PC-9 (cell line): ENCODE data around the gene IGFBP7. TPM values are rescaled to one million over a fixed set of nuclear protein-coding genes. Genes with fewer than 3 reads are reported as not detected.

Experiments
- BruUV-seq: library from RNA; stranded (reverse); fragments of 400-500 nt; replicated peaks from 2 replicates; lab custom pipeline; 2021; lab: Mats Ljungman, UMichigan
- CTCF ChIA-PET: fragments of 300-600 bp; sonication (Branson Sonifier 250); formaldehyde crosslinking; loops from one replicate; lab custom pipeline; 2022; ENCODE audit warnings: antibody characterized with exemption; lab: Charles Lee
- POLR2A ChIA-PET: fragments of 300-600 bp; sonication (Branson Sonifier 250); formaldehyde crosslinking; loops from one replicate; lab custom pipeline; 2022; ENCODE audit warnings: antibody characterized with exemption; ENCODE audit not compliant: unreplicated experiment; lab: Charles Lee
- DNase-seq, 2 experiments: peaks; one replicate each; pipeline versions ENCODE4 v3.0.0 to v3.0.0-alpha.2; 2015 to 2022; ENCODE audit warnings: mixed read lengths in 1 of 2
- H2AFZ ChIP-seq: fragments of 200-600 bp; sonication (generic); 2 replicates; pipeline ENCODE4 v1.8.1; 2017; ENCODE audit warnings: antibody characterized with exemption
- H3F3A ChIP-seq: fragments of 200-600 bp; sonication (generic); 2 replicates; pipeline ENCODE4 v1.8.1; 2017; ENCODE audit warnings: antibody characterized with exemption, mild to moderate bottlenecking, low read depth; ENCODE audit not compliant: insufficient read depth
- H3K27ac ChIP-seq: fragments of 200-600 bp; sonication (generic); 2 replicates; pipeline ENCODE4 v1.6.1; 2016; ENCODE audit warnings: mixed run types
- H3K27me3 ChIP-seq: fragments of 200-600 bp; sonication (generic); 2 replicates; pipeline ENCODE4 v1.6.1; 2016; ENCODE audit warnings: low read depth, mixed run types; ENCODE audit not compliant: insufficient read depth
- H3K36me3 ChIP-seq: fragments of 200-600 bp; sonication (generic); 2 replicates; pipeline ENCODE4 v1.6.1; 2016; ENCODE audit warnings: low read depth, mixed run types
- H3K4me1 ChIP-seq: fragments of 200-600 bp; sonication (generic); replicated peaks from 2 replicates; pipeline ENCODE4 v1.6.1; 2016; ENCODE audit warnings: mixed run types; ENCODE audit not compliant: insufficient read depth
- H3K4me2 ChIP-seq: fragments of 200-600 bp; sonication (generic); 2 replicates; pipeline ENCODE4 v1.6.1; 2017; ENCODE audit warnings: mixed run types
- H3K4me3 ChIP-seq: fragments of 200-600 bp; sonication (generic); 2 replicates; pipeline ENCODE4 v1.6.1; 2016; ENCODE audit warnings: mixed run types
- H3K79me2 ChIP-seq: fragments of 200-600 bp; sonication (generic); 2 replicates; pipeline ENCODE4 v1.6.1; 2017; ENCODE audit warnings: low read depth, mixed run types
- H3K9me2 ChIP-seq: fragments of 200-600 bp; sonication (generic); 2 replicates; pipeline ENCODE4 v1.8.1; 2017; ENCODE audit warnings: mild to moderate bottlenecking; ENCODE audit not compliant: insufficient read depth
- H3K9me3 ChIP-seq: fragments of 200-600 bp; sonication (generic); 2 replicates; pipeline ENCODE4 v1.8.1; 2016; ENCODE audit warnings: low read depth; ENCODE audit not compliant: insufficient read depth
- H4K20me1 ChIP-seq: fragments of 200-600 bp; sonication (generic); 2 replicates; pipeline ENCODE4 v1.8.1; 2017; ENCODE audit not compliant: insufficient read depth
- CTCF ChIP-seq: fragments of 200-600 bp; sonication (generic); conservative IDR thresholded peaks from 2 replicates; pipeline ENCODE4 v1.6.1; 2017; ENCODE audit warnings: mixed run types, antibody characterized with exemption, mild to moderate bottlenecking, moderate library complexity
- EZH2 ChIP-seq: fragments of 200-600 bp; sonication (generic); IDR thresholded peaks from 2 replicates; pipeline ENCODE4 v1.8.0; 2017; ENCODE audit warnings: antibody characterized with exemption, low read depth
- intact Hi-C: fragments of 100-400 bp; cut with micrococcal nuclease; formaldehyde crosslinking; loops from one replicate; pipeline ENCODE4 v1.10.0; 2022; ENCODE audit not compliant: unreplicated experiment
- total RNA-seq: library from RNA; stranded (reverse); gene quantifications from 2 replicates; pipeline ENCODE4 v1.2.3, GENCODE V29; 2021

The IGFBP7 gene
- total RNA-seq, 1 experiment from 2014 or later: 127 TPM

GRCh38 chr4:57154926-57155325 is 44.7 kb upstream of the IGFBP7 start:
- Histone ChIP-seq H2AFZ (no peak overlapping the region), H3K27ac (no peak overlapping the region), H3K79me2 (no peaks in the 10 kb centered on the region), H3K27me3 (no peaks in the 10 kb centered on the region), H3K36me3 (no peaks in the 10 kb centered on the region), H3F3A (no peaks in the 10 kb centered on the region), H3K9me2 (no peaks in the 10 kb centered on the region), H3K4me3 (no peak overlapping the region), H4K20me1 (no peaks in the 10 kb centered on the region), H3K9me3 (no peaks in the 10 kb centered on the region), H3K4me2 (no peak overlapping the region), H3K4me1 (no peaks in the 10 kb centered on the region)
- CTCF ChIA-PET: no interaction called here
- intact Hi-C loops: no loop called here
- POLR2A ChIA-PET: no interaction called here
- BruUV-seq: no TSS peak
- DNase-seq: no peak
- TF ChIP-seq EZH2: no peak
- TF ChIP-seq CTCF: no peak

DNA sequence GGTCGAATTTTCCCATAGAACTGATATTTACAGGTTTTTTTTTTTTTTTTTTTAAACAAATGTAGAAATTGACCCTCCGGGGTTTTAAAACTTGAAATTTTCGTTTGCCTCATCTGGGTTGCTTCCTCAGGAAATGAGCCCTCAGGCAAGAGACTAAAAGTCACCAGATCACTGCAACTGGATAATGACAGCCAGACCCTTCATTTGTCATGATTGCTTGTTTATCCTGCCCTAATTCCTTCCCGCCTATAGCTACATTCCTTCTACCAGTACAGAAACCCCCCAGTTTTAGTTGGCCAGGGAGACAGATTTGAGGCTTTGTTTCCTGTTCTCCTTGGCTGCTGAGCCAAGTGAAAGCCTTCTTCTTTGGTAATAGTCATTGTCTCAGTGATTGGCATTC is 44.0 kb upstream of the IGFBP7 start:
- Histone ChIP-seq H3K4me3 (no peak overlapping the region), H3K27ac (no peak overlapping the region), H2AFZ (no peak overlapping the region), H3K27me3 (no peaks in the 10 kb centered on the region), H3K79me2 (no peaks in the 10 kb centered on the region), H3F3A (no peaks in the 10 kb centered on the region), H3K4me2 (no peak overlapping the region), H4K20me1 (no peaks in the 10 kb centered on the region), H3K9me3 (no peaks in the 10 kb centered on the region), H3K4me1 (no peaks in the 10 kb centered on the region), H3K36me3 (no peaks in the 10 kb centered on the region), H3K9me2 (no peaks in the 10 kb centered on the region)
- CTCF ChIA-PET: no interaction called here
- POLR2A ChIA-PET: no interaction called here
- intact Hi-C loops: no loop called here
- BruUV-seq: no TSS peak
- TF ChIP-seq EZH2: no peak
- no peak for TF ChIP-seq CTCF
- no peak for DNase-seq

DNA sequence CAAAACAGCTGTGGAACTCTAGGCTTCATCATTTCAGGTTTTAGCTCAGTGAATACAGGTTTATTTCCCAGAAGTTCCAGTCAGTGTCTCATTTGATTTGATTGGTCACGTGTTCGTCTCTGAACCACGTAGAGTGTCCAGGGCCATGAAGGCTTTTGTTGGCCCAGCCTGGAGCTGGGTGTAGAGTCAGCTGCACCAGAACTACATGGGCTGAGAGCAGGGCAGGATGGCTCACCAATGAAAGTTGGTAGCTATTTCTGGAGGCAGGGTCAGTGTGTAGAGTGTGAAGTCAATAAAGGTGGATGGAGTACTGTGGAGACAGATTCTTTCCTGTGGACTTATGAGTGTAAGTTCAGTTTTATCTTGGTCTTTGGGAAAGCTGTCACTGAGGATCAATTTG is 43.0 kb upstream of the IGFBP7 start:
- no TSS peak for BruUV-seq
- Histone ChIP-seq H3K4me3 (no peak overlapping the region), H3K9me2 (no peaks in the 10 kb centered on the region), H3K9me3 (no peaks in the 10 kb centered on the region), H3K4me1 (no peaks in the 10 kb centered on the region), H3K36me3 (no peaks in the 10 kb centered on the region), H4K20me1 (no peaks in the 10 kb centered on the region), H3K79me2 (no peaks in the 10 kb centered on the region), H2AFZ (no peak overlapping the region), H3K4me2 (no peak overlapping the region), H3F3A (no peaks in the 10 kb centered on the region), H3K27me3 (no peaks in the 10 kb centered on the region), H3K27ac (no peak overlapping the region)
- POLR2A ChIA-PET: interaction anchor here (0.6 kb wide), 1 partner anchor 214 kb away, joined by 9 read pairs; no protein-coding TSS in a partner anchor
- TF ChIP-seq CTCF: no peak
- no peak for TF ChIP-seq EZH2
- CTCF ChIA-PET: no interaction called here
- DNase-seq: no peak
- intact Hi-C loops: no loop called here
